Neural progenitor cell (in vitro differentiated cells): Measurements from ENCODE around the gene DLG2. TPM values are rescaled to one million over a fixed set of nuclear protein-coding genes. Genes with fewer than 3 reads are reported as not detected.

Experiments used
- DNase-seq: peaks from one replicate; pipeline ENCODE4 v3.0.0-alpha.2; 2016; ENCODE audit warnings: low spot score
- H2AFZ ChIP-seq: fragments of 200-600 bp; sonication (generic); replicated peaks from 2 replicates; pipeline ENCODE4 v1.6.1; 2016; ENCODE audit warnings: antibody characterized with exemption
- H3F3A ChIP-seq: fragments of 200-600 bp; sonication (generic); 2 replicates; pipeline ENCODE4 v1.6.1; 2016; ENCODE audit warnings: antibody characterized with exemption, low read depth
- H3K27ac ChIP-seq: fragments of 200-600 bp; sonication (generic); 2 replicates; pipeline ENCODE4 v1.5.1; 2016; ENCODE audit warnings: mild to moderate bottlenecking
- H3K27me3 ChIP-seq: fragments of 200-600 bp; sonication (generic); 2 replicates; pipeline ENCODE4 v1.6.1; 2016; ENCODE audit warnings: mild to moderate bottlenecking, moderate library complexity
- H3K36me3 ChIP-seq: fragments of 200-600 bp; sonication (generic); 2 replicates; pipeline ENCODE4 v1.5.1; 2016
- H3K4me1 ChIP-seq: fragments of 200-600 bp; sonication (generic); 2 replicates; pipeline ENCODE4 v1.6.1; 2016; ENCODE audit warnings: mixed run types
- H3K4me2 ChIP-seq: fragments of 200-600 bp; sonication (generic); 2 replicates; pipeline ENCODE4 v1.6.1; 2016
- H3K4me3 ChIP-seq: fragments of 200-600 bp; sonication (generic); 2 replicates; pipeline ENCODE4 v1.5.1; 2016
- H3K79me2 ChIP-seq: fragments of 200-600 bp; sonication (generic); 2 replicates; pipeline ENCODE4 v1.6.1; 2016; ENCODE audit warnings: low read depth
- H3K9ac ChIP-seq: fragments of 200-600 bp; sonication (generic); 2 replicates; pipeline ENCODE4 v1.6.1; 2016
- H3K9me3 ChIP-seq: fragments of 200-600 bp; sonication (generic); 2 replicates; pipeline ENCODE4 v1.5.1; 2016; ENCODE audit warnings: low read depth
- H4K20me1 ChIP-seq: fragments of 200-600 bp; sonication (generic); 2 replicates; pipeline ENCODE4 v1.6.1; 2016; ENCODE audit warnings: low read depth
- H3K27ac Mint-ChIP-seq: 3 replicates; pipeline ENCODE4 v1.8.0; 2021; ENCODE audit warnings: mixed read lengths
- H3K27me3 Mint-ChIP-seq: 2 replicates; pipeline ENCODE4 v1.8.0; 2022; ENCODE audit warnings: low read depth, mild to moderate bottlenecking, inconsistent platforms, moderate library complexity, mixed read lengths; ENCODE audit not compliant: insufficient read depth
- H3K36me3 Mint-ChIP-seq: 3 replicates; pipeline ENCODE4 v1.8.0; 2021; ENCODE audit warnings: mixed read lengths
- H3K4me1 Mint-ChIP-seq: 3 replicates; pipeline ENCODE4 v1.8.0; 2021; ENCODE audit warnings: mixed read lengths
- H3K4me3 Mint-ChIP-seq: 3 replicates; pipeline ENCODE4 v1.8.0; 2021; ENCODE audit warnings: mild to moderate bottlenecking, moderate library complexity, mixed read lengths
- H3K9me3 Mint-ChIP-seq: 3 replicates; pipeline ENCODE4 v1.8.0; 2020; ENCODE audit warnings: mixed read lengths
- CTCF ChIP-seq: fragments of 200-600 bp; sonication (generic); IDR thresholded peaks from 2 replicates; pipeline ENCODE4 v1.5.1; 2017; ENCODE audit warnings: antibody characterized with exemption, mild to moderate bottlenecking
- EZH2 ChIP-seq: fragments of 200-600 bp; sonication (generic); IDR thresholded peaks from 2 replicates; pipeline ENCODE4 v1.6.1; 2017; ENCODE audit warnings: antibody characterized with exemption, mild to moderate bottlenecking, moderate library complexity
- EZH2phosphoT487 ChIP-seq: fragments of 200-600 bp; sonication (generic); IDR thresholded peaks from 2 replicates; pipeline ENCODE4 v1.6.1; 2017; ENCODE audit warnings: antibody characterized with exemption
- total RNA-seq: library from RNA; depleted of rRNA; stranded (reverse); fragments of >200 nt; gene quantifications from 2 replicates; pipeline ENCODE4 v1.2.3, GENCODE V29; 2015; ENCODE audit warnings: low replicate concordance

DLG2 gene
- total RNA-seq, 1 donor from 2014 or later = 7.5 TPM

GRCh38 chr11:84663731-84664130, 963.4 kb downstream of the DLG2 start:
- Mint-ChIP-seq H3K36me3 (no peaks in the 10 kb centered on the region), H3K9me3 (no peaks in the 10 kb centered on the region), H3K4me1 (no peaks in the 10 kb centered on the region), H3K27ac (no peak overlapping the region), H3K27me3 (no peaks in the 10 kb centered on the region), H3K4me3 (no peak overlapping the region)
- H3K4me3 ChIP-seq = no peak overlapping the region
- no peak for DNase-seq
- H3K27me3 ChIP-seq = no peaks in the 10 kb centered on the region
- H3K9me3 ChIP-seq = no peaks in the 10 kb centered on the region
- H3K36me3 ChIP-seq = no peaks in the 10 kb centered on the region
- no peak for TF ChIP-seq EZH2phosphoT487
- TF ChIP-seq EZH2 = no peak
- no peak for TF ChIP-seq CTCF
- no peak overlapping the region for H3K27ac ChIP-seq
- H2AFZ ChIP-seq = no peak overlapping the region
- no peaks in the 10 kb centered on the region for H3F3A ChIP-seq
- H3K9ac ChIP-seq = no peak overlapping the region
- H3K4me1 ChIP-seq = no peaks in the 10 kb centered on the region
- no peaks in the 10 kb centered on the region for H4K20me1 ChIP-seq
- no peak overlapping the region for H3K4me2 ChIP-seq
- H3K79me2 ChIP-seq = no peaks in the 10 kb centered on the region

GRCh38 chr11:84660257-84660977, 966.7 kb downstream of the DLG2 start:
- H3K27ac ChIP-seq = no peak overlapping the region
- no peaks in the 10 kb centered on the region for H3K79me2 ChIP-seq
- no peaks in the 10 kb centered on the region for H4K20me1 ChIP-seq
- Mint-ChIP-seq H3K9me3 (peaks cover 9% of the 10 kb centered on the region), H3K36me3 (no peaks in the 10 kb centered on the region), H3K4me1 (no peaks in the 10 kb centered on the region), H3K27me3 (peaks cover 2% of the 10 kb centered on the region), H3K27ac (no peak overlapping the region), H3K4me3 (no peak overlapping the region)
- H3K9me3 ChIP-seq = no peaks in the 10 kb centered on the region
- no peak overlapping the region for H3K9ac ChIP-seq
- TF ChIP-seq CTCF (no peak), EZH2phosphoT487 (no peak), EZH2 (no peak)
- H3K36me3 ChIP-seq = no peaks in the 10 kb centered on the region
- no peak overlapping the region for H3K4me2 ChIP-seq
- no peak overlapping the region for H3K4me3 ChIP-seq
- H2AFZ ChIP-seq = no peak overlapping the region
- no peaks in the 10 kb centered on the region for H3F3A ChIP-seq
- no peak for DNase-seq
- H3K27me3 ChIP-seq = no peaks in the 10 kb centered on the region
- peaks cover 8% of the 10 kb centered on the region for H3K4me1 ChIP-seq

- Histone ChIP-seq H3F3A (no peaks in the 10 kb centered on the region), H4K20me1 (no peaks in the 10 kb centered on the region), H3K36me3 (no peaks in the 10 kb centered on the region), H3K27me3 (no peaks in the 10 kb centered on the region), H3K4me2 (no peak overlapping the region), H3K9ac (no peak overlapping the region), H3K9me3 (no peaks in the 10 kb centered on the region), H3K79me2 (no peaks in the 10 kb centered on the region), H2AFZ (no peak overlapping the region), H3K4me1 (peaks cover 19% of the 10 kb centered on the region), H3K4me3 (no peak overlapping the region), H3K27ac (peak overlapping the region; percentile 2)
- Mint-ChIP-seq H3K4me1 (no peaks in the 10 kb centered on the region), H3K27me3 (peaks cover 2% of the 10 kb centered on the region), H3K27ac (no peak overlapping the region), H3K36me3 (no peaks in the 10 kb centered on the region), H3K4me3 (no peak overlapping the region), H3K9me3 (peaks cover 9% of the 10 kb centered on the region)
- no peak for DNase-seq
- TF ChIP-seq EZH2phosphoT487 = no peak
- no peak for TF ChIP-seq CTCF
- TF ChIP-seq EZH2 = no peak
These were observed 971.4 kb downstream of the DLG2 start for GRCh38 chr11:84655712-84656111.
